ENCODE results near the gene USP19.

GRCh38 chr3:49124991-49125670, 4.5 kb upstream of the USP19 start:
- TF ChIP-seq CTCF (IDR thresholded peaks at IDR 0.05 in 8 of 11, conservative IDR thresholded peaks at IDR 0.05 in 3 of 11), result no peak
- TF ChIP-seq POLR2A (IDR thresholded peaks at IDR 0.05), result no peak
- no peak for TF ChIP-seq POLR2AphosphoS5 (IDR thresholded peaks at IDR 0.05)
